Psoas muscle (tissue), 8 donors: ENCODE data around the gene THSD1. TPM values are rescaled to one million over a fixed set of nuclear protein-coding genes. Genes with fewer than 3 reads are reported as not detected.
"Not testable (repeated sequence)": the region's sequence is repeated elsewhere in the genome, so short reads cannot be mapped to it uniquely, and the experiment has no call there.

Experiments used
- ATAC-seq, 4 donors: fragments of 200-7000 bp; cut with Tn5 transposase; one replicate each; pipeline ENCODE4 v1.9.1; 2020; ENCODE audit warnings: moderate library complexity in 3 of 4, mild to moderate bottlenecking in 2 of 4
- DNase-seq, 2 donors: peaks; one replicate each; pipeline ENCODE4 v3.0.0-alpha.2; 2020
- H3K27ac ChIP-seq: fragments of 200-600 bp; one replicate; pipeline ENCODE4 v1.8.0; 2022
- H3K27me3 ChIP-seq, 3 donors: fragments of 200-600 bp in 1 of 3; one replicate each; pipeline versions ENCODE4 v1.6.1 to v1.8.0; 2013 to 2022; ENCODE audit warnings: low read length in 2 of 3, mild to moderate bottlenecking in 2 of 3, moderate library complexity in 1 of 3; ENCODE audit not compliant: insufficient read depth in 3 of 3
- H3K36me3 ChIP-seq, 2 donors: fragments of 200-600 bp in 1 of 2; one replicate each; pipeline versions ENCODE4 v1.6.1 to v1.8.0; 2013 to 2022; ENCODE audit warnings: low read depth in 1 of 2, mild to moderate bottlenecking in 1 of 2, moderate library complexity in 1 of 2; ENCODE audit not compliant: insufficient read depth in 1 of 2
- H3K4me1 ChIP-seq: fragments of 200-600 bp; one replicate; pipeline ENCODE4 v1.8.0; 2022
- H3K4me3 ChIP-seq: fragments of 200-600 bp; one replicate; pipeline ENCODE4 v1.8.0; 2022; ENCODE audit warnings: mild to moderate bottlenecking
- H3K9me3 ChIP-seq: fragments of 200-600 bp; one replicate; pipeline ENCODE4 v1.8.0; 2022
- WGBS, 3 donors: extraction: QIAGEN DNeasy Blood & Tissue Kit; methylation state at CpG; one replicate each; pipeline versions ENCODE4 v1.1.6 to v1.1.7; 2013; 5-methylcytosine and 5-hydroxymethylcytosine counted together
- intact Hi-C, 2 donors: fragments of 100-400 bp; cut with DNase I; formaldehyde crosslinking; loops; one replicate each; pipeline versions ENCODE4 v1.11.0 to v1.14.2; 2022
- polyA plus RNA-seq, 3 donors: library from polyadenylated mRNA; stranded (reverse); fragments of 200-250 nt; gene quantifications; one replicate each; pipeline ENCODE4 v1.2.3, GENCODE V29; 2013
- total RNA-seq, 4 donors: library from RNA; stranded (reverse); fragmentation: NEBNext Ultra II Directional in 2 of 4; extraction: Animal tissue kit (Norgen Biotek cat#: 25700) in 2 of 4; gene quantifications; one replicate each; pipeline versions ENCODE4 v1.2.1 to v1.2.4, GENCODE V29; 2021 to 2023
- TF ChIP-seq, protein P1 (sequence below): fragments of 200-600 bp; IDR thresholded peaks from one replicate; pipeline ENCODE4 v1.8.0; 2022; ENCODE audit warnings: antibody characterized with exemption
- donor health status: healthy with polysubstance abuse.
- donor health status: DM: no; HTN: no; CAD: no; lungs with moderate emphysema.
- donor health status: Bipolar disorder and iron deficiency.
- donor health status: healthy.
- donor health status: DM: yes; HTN: yes; CAD: no.
- donor health status: DM: no; HTN: no; CAD: no.
- donor health status: DM: no; HTN: no; CAD: no.
- donor health status: DM: yes; HTN: yes; CAD: no.

Gene THSD1
- total and polyA plus RNA-seq, 7 donors: 2.0 to 5.6 (median 3.2) TPM

DNA sequence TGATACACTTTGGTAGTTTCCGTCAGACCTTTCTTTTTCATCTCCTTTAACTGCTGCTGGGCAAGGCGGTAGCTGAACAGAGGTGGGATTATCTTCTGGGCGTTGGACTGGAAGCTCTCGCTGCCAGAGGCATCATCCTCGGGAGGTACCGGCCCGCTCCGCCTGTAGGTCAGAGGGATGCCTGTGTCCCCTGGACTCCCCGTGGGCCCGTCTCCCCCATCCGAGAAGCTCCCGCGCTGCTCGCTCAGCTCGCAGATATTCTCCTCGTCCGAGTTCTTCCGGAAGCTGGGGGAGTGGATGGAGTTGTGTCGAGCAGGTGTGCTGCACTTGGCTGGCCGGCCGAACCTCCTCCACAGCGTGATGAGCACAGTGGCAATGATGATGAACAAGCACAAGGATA, 27.7 kb downstream of the THSD1 start:
- Histone ChIP-seq H3K27ac (no peak overlapping the region), H3K4me1 (no peaks in the 10 kb centered on the region), H3K36me3 (peaks cover 0 to 10% of the 10 kb centered on the region in 2 donors), H3K4me3 (no peak overlapping the region), H3K27me3 (no peaks in the 10 kb centered on the region), H3K9me3 (no peaks in the 10 kb centered on the region)
- 93 to 94% (median 93%) methylated on average over 22 of the region's 22 CpGs for WGBS, 3 donors
- no peak for ATAC-seq
- TF ChIP-seq, protein P1, sequence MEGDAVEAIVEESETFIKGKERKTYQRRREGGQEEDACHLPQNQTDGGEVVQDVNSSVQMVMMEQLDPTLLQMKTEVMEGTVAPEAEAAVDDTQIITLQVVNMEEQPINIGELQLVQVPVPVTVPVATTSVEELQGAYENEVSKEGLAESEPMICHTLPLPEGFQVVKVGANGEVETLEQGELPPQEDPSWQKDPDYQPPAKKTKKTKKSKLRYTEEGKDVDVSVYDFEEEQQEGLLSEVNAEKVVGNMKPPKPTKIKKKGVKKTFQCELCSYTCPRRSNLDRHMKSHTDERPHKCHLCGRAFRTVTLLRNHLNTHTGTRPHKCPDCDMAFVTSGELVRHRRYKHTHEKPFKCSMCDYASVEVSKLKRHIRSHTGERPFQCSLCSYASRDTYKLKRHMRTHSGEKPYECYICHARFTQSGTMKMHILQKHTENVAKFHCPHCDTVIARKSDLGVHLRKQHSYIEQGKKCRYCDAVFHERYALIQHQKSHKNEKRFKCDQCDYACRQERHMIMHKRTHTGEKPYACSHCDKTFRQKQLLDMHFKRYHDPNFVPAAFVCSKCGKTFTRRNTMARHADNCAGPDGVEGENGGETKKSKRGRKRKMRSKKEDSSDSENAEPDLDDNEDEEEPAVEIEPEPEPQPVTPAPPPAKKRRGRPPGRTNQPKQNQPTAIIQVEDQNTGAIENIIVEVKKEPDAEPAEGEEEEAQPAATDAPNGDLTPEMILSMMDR: no peak
- DNase-seq: no peak
- intact Hi-C loops: no loop called here

DNA sequence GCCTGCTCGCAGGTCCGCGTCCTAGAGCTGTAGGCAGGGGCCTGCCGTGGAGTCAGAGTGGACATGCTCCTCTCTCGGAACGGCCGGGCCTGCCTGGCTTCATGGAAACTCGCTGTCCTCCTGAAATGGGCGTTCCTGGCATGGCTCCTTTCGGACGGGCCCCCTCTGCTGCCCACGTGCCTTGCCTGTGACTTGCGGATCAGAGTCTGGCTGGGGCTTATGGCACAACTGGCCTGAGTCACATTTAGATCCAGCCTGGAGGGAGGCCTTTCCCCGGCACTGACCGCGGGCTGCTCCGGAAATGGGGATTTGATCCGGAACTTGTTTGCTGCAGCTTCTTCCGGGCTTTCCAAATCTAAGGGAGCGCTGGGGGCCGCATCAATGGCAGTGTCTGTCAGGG, 28.1 kb downstream of the THSD1 start:
- intact Hi-C loops: no loop called here

DNA sequence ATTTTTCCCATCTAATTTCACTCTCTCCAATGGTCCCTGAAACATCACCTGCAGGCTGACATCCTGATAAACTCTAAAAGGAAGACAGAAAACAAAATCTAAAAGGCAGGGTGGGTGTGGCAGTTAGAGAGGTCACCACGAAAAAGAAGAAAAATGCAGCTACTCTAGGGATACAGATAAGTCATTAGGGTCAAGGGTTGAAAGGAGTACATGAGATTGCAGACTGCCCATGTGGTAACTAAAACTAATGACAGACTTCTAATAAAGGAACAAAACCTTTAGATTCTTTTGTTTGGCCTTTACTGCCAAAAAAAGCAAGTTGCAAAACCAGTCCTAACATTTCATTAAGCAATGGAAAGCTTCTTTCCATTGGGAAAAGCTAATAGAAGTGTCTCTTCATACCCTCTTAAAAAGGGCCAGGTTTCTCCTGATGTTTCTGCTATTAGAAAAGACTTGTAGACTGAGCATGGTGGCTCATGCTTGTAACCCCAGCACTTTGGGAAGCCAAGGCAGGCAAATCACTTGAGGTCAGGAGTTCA, 31.0 kb downstream of the THSD1 start:
- Histone ChIP-seq H3K27ac (no peak overlapping the region), H3K9me3 (no peaks in the 10 kb centered on the region), H3K4me3 (no peak overlapping the region), H3K4me1 (no peaks in the 10 kb centered on the region), H3K27me3 (no peaks in the 10 kb centered on the region), H3K36me3 (peaks cover 0 to 10% of the 10 kb centered on the region in 2 donors)
- 14 to 46% (median 20%) methylated on average over 1 of the region's 1 CpG for whole genome bisulfite sequencing, 3 donors
- intact Hi-C loops: no loop called here
- TF ChIP-seq, protein P1: no peak
- no peak for ATAC-seq
- no peak for DNase-seq

More for the DNA sequence above, 28.1 kb downstream of the THSD1 start:
- Histone ChIP-seq H3K9me3 (no peaks in the 10 kb centered on the region), H3K4me1 (no peaks in the 10 kb centered on the region), H3K36me3 (peaks cover 0 to 10% of the 10 kb centered on the region in 2 donors), H3K27ac (no peak overlapping the region), H3K4me3 (no peak overlapping the region), H3K27me3 (no peaks in the 10 kb centered on the region)
- ATAC-seq (no peak), DNase-seq (no peak)
- TF ChIP-seq, protein P1: no peak
- WGBS, 3 donors: 86 to 90% (median 88%) methylated on average over 21 of the region's 21 CpGs

DNA sequence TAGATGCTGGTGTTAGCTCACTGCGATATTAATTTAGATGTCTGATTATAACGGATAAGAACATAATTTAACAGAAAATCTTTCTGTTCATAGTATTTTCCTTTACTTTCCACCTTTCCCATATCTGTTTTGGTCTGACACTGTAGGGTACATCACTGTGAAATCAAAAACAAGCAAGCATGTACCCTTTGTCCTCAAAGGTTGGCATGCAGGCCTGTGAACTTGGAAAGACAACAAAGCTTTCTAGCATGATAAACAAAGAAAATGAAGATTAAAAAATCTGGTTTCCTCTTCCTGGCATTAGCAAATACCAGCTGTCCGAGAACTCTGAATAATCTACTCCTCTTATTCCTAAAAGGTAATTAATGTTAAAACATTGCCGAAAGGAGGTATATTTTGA, 31.6 kb downstream of the THSD1 start:
- TF ChIP-seq, protein P1: no peak

DNA sequence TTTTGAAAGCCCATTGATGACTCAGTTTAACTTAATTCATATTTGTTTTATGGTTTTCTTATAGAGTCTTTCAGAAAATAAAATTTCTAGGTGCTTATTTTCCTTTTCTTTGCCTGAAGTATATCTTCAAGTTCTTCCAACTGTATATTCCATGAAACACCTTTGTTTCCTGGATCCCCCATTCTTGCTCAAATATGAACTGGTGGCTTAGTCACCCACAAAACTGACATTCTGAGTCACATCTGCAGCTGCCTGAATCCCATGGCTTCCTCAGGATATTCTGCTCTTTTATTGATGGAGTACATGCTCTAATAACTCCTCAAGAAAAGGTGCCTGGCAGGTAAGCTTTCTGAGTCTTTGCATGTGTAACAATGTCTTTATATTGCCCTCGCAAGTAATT, 32.7 kb downstream of the THSD1 start:
- ATAC-seq, H3K4me1 ChIP-seq, DNase-seq, intact Hi-C loops, H3K36me3 ChIP-seq, H3K27ac ChIP-seq, H3K27me3 ChIP-seq, H3K9me3 ChIP-seq, H3K4me3 ChIP-seq: not testable (repeated sequence)
- 94 to 100% (median 100%) methylated on average over 1 of the region's 1 CpG for WGBS, 3 donors

More for the DNA sequence above, 31.6 kb downstream of the THSD1 start:
- peaks cover 0 to 10% of the 10 kb centered on the region in 2 donors for H3K36me3 ChIP-seq
- H3K27me3 ChIP-seq: no peaks in the 10 kb centered on the region
- no peaks in the 10 kb centered on the region for H3K4me1 ChIP-seq
- ATAC-seq (no peak), DNase-seq (no peak)
- no peak overlapping the region for H3K4me3 ChIP-seq
- intact Hi-C loops: no loop called here
- H3K9me3 ChIP-seq: no peaks in the 10 kb centered on the region
- H3K27ac ChIP-seq: no peak overlapping the region
- WGBS, 3 donors: 39 to 69% (median 46%) methylated on average over 4 of the region's 4 CpGs
